Islet precursor cell (in vitro differentiated cells): Measurements from ENCODE around the gene COBL.

Experiments used
- DNase-seq: peaks from one replicate; pipeline ENCODE4 v3.0.0-alpha.2; 2018

The COBL gene

DNA sequence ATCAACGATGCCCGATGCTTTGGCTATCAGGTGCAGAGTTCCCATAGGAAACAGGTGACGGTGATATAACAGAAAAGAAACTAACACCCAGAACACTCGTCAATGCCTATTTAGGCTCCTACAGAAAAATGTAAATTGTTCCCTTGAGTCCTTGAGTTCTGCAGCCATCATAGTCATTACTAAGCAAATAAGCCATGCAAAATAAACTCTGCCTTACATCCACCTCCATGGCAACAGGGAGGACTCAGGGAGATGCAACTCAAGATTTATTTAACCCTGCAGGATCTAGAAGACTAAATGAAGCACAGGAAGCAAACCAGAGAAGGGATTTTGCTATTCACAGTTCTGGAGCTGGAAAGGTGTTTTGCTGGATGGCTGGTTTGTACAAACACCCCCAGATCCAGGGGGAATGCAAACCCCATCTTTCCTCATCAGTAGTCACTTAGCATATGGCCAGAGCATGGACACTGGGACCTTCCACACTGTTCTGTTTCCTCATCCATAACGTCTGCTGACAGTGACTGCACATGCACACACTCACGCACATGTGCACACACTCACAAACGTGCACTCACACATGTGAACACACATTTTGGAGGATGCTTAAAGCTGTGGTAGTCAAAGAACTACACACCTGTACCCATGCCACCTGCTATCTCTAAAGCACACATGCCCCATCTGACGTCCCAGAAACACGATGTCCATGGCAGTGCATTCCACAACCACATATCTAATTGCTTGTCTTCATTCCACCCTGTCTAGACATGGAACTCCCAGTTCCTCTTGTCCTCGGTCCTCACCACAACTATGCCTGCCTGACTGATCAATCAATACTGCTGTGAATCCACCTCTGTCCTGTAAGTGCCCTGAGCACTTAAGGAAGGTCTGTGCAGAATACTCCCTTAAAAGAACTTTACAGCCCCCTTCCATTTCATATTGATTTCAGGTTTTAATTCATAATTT, 178.2 kb downstream of the COBL start:
- peak; percentile 63 for DNase-seq

GRCh38 chr7:51135576-51135975, 181.0 kb downstream of the COBL start:
- DNase-seq: no peak

DNA sequence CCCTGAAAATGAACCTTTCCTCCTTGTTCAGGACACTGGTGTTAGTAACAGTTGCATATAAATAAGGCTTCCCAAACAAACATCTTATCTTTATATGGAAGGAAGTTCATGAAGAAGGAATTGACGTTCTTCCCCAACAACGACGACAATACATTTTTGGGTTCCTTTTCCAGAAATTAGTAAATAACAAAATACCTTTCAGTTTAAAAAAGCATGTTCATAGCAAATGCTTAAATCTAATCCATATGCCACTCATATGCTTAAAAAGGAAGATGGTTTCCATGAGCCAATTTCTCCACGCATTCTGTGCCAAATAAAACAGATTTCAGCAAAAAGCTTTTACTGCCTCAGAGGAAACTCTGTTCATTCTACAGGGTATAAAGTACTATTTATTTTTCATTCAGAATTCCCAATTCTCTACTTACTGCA, 182.6 kb downstream of the COBL start:
- DNase-seq: no peak

- no peak for DNase-seq
Observed at GRCh38 chr7:51132661-51133060, 183.9 kb downstream of the COBL start.

DNA sequence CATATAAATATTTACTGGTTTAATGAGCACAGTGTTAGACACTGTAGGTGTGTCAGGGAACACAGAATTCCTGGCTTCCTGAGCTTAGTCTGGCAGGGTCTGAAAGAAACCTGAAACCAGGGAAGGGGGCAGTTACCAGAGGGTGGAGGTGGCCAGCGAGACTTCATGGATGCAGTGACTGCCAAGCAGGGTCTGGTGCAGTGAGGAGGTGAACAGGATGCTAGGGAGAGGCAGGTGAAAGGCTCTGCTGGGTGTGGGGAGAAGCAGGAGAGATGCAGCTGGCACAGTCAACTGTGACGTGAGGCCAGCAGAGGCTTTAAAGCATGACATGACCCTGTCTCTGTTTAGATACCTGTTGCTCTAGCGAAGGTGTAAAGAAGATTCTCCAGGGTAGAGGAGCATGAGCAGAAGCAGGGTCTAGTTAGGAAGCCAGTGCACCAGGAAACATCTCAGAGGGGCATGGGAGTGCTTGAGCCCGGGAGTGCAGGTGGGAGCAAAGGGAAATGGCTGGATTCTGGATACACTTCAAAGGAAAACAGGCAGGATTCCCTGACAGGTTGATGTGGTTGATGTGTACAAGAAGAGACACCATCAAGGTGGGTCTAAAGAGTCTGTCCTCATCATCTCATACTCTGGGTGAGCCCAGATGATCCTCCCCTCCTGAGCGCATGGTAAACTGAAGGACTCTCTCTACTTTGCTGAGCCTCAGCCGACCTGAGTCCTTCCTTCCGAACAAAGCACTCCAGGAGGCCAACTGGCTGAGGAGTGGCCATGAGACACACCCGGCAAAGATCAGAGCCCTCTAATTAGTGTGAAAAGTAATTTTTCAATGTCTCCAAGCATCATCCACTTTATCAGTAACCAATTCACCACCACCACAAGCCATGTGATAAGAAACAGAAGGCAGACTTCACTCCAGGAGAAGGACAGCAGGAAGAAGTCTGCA, 186.8 kb downstream of the COBL start:
- no peak for DNase-seq

GRCh38 chr7:51128545-51129435, 187.8 kb downstream of the COBL start:
- DNase-seq: no peak

DNA sequence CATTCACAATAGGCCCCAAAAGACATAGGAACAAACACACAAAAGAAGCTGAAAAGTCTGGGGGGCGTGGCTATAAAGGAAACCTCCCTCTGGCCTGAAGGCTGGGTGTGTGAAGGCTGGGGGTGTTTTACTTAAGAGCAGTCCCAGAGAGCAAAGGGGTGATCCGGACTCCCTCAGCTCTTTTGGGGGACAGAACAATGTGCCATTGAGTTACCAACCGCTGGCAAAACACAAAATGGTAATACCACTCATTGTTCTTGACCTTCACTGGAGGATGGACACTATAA, 189.0 kb downstream of the COBL start:
- no peak for DNase-seq

GRCh38 chr7:51126813-51127617, 189.6 kb downstream of the COBL start:
- DNase-seq: no peak

DNA sequence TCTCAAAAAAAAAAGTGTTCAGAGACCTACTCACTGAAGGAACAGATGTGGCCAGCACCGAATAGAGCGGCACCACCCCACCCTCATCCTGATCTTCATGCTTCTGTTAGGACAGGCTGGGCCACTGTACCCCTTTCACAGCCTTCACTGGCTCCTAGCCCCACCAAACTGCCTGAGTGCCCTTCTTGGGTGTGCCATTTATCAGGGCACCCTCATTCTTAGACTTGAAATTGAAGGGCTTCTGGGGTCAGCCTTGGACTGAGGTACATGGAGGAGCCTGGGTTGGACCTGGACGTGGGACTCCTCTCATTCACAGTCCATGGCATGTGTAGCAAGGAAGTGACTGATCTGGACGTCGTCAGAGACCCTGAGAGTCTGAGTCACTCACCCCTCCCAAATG, 190.3 kb downstream of the COBL start:
- no peak for DNase-seq

GRCh38 chr7:51124321-51124720, 192.3 kb downstream of the COBL start:
- no peak for DNase-seq

GRCh38 chr7:51123322-51124019, 193.1 kb downstream of the COBL start:
- DNase-seq: no peak

DNA sequence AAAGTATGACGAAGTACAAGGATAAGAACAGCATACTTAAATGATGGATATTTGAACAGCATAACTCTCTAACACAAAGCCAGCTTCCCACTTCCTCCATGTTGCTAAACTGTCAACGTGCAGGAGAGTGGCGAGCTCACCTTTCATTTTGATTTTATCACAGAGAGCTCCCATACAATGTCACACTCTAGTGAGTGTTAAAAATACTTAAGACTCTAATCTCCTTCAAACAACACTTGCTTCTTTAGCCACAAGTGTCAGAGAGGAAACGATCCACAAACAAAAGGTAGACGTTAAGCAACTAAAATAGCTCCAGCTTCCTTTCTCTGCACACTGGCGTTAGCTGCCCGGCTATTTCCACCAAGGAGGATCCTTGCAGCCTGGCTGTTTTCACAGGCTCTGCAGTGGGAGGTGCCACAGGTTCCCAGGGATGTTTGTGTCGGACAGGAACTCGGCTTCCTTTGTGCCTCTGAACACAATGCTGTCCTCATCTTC, 194.6 kb downstream of the COBL start:
- no peak for DNase-seq

GRCh38 chr7:51121036-51121790, 195.4 kb downstream of the COBL start:
- no peak for DNase-seq

DNA sequence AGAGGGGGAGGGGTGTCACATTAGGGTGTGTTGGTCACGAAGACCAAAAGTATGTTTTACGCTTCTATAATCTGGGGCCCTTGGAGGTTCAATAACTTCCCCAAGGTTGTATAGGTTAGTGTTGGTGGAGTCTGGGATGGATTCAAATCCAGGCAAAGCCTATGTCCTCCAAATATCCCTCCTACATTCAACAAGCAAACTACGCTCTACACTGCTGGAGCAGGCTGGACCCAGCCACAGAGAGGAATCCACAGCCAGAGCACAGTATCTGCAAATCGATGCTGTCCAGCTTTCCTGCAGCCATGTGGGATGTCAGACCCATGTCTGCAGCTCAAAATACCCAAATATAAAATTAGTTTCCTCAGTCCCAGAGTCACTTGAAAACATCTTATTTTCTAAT, 198.0 kb downstream of the COBL start:
- DNase-seq: no peak

DNA sequence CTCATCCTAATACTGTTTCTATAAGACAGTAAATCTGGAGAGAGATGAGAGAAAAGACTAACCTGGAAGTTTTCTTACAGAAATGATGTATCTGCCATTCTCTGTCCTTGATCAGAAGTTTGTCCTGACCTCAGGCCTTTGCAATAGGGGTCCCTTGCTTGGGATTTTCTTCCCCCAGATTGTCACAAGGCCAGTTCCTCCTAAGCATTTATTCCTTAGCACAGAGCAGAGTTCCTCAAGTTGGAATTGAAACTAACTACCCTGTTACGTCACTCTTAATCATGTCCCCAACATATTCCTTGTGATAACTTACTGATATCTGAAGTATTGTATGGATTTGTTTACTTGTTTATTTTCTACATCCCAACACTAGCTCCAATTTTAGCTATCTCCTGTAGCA, 202.1 kb downstream of the COBL start:
- no peak for DNase-seq

DNA sequence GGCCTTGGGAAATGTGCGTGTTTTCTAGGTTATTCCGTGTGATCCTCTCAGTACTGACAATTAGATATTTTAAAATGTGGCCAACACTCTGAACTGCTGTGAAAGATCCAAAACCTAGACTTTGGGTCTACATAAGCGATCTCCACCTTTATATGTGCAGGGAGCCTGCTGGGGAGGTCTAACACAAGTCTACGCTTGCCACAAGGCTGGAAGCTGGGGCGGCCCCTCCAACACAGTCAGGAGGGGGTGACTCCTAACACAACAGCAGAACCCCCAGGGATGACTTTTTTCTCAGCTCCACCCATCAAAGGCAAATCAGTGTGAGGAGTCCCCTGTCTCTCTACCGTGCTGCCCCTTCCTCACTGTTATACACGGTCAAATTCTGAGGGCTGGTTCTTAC, 202.6 kb downstream of the COBL start:
- no peak for DNase-seq

GRCh38 chr7:51113560-51113959, 203.0 kb downstream of the COBL start:
- no peak for DNase-seq

- no peak for DNase-seq
Observed at GRCh38 chr7:51111241-51111940, 205.2 kb downstream of the COBL start.

DNA sequence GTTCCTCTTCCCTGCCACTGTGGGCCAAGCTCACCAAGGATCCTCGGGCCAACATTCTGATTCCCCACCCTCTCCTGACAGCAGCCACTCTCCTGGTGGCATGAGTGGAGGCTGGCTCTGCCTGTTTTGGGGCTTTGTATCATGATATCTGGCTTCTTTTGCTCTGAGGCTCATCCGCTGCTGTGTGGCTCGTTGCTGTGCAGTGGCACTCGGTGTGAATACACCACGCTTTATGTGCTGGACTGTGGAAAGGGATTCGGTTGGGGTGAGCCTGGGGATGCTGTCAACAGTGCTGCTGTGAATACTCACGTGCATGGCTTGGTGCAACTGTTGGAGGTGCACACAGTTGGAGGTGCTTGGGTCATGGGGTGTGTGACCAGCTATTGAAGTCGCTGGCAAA, 208.5 kb downstream of the COBL start:
- DNase-seq: no peak

- no peak for DNase-seq
Observed at GRCh38 chr7:51104278-51104677, 212.3 kb downstream of the COBL start.
